K562 treated with DMSO at 1 percent for 12 hours (cell line): ENCODE measurements around the gene KRAS. TPM values are rescaled to one million over a fixed set of nuclear protein-coding genes. Genes with fewer than 3 reads are reported as not detected.

Source experiments
- total RNA-seq: library from RNA; unstranded; fragments of 300-600 nt; gene quantifications from 2 replicates; pipeline ENCODE4 v1.2.3, GENCODE V29; 2022; ENCODE audit not compliant: insufficient read depth

KRAS gene
- total RNA-seq: 3.8 and 11.7 TPM in 2 replicates

DNA sequence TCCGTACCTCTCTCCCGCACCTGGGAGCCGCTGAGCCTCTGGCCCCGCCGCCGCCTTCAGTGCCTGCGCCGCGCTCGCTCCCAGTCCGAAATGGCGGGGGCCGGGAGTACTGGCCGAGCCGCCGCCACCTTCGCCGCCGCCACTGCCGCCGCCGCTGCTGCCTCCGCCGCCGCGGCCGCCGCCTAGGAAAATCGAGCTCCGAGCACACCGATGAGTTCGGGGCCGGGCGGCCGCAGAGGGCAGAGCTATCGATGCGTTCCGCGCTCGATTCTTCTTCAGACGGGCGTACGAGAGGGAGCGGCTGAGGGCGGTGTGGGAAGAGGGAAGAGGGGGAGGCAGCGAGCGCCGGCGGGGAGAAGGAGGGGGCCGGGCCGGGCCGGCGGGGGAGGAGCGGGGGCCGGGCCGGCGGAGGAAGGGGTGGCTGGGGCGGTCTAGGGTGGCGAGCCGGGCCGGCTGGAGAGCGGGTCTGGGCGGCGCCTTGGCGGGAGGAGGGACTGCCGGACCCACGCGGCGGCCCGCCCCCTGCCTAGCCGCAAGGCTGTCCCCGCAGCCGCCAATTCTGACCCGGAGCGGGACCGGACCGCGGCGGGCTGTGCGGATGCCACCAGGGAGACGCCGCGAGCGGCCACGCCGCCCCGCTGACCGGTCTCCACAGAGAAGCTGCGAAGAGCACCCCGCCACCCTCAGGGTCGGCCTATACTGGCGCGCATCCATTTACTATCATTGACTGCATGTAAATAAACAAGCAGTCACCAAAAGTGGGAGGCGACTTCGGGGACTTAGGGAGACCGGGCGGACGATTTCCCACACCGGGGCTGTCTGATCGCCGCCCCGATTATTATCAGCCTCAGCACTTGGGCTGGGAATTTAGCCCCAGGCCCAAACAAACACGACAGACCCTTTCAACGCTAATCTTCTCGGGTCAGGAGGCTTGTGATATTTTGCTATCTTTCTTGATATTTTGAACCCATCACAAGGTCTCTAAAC, at the start of gene KRAS:
Gene KRAS, minus strand, starts transcription at position 186 of the 987 bp plus-strand sequence.

DNA sequence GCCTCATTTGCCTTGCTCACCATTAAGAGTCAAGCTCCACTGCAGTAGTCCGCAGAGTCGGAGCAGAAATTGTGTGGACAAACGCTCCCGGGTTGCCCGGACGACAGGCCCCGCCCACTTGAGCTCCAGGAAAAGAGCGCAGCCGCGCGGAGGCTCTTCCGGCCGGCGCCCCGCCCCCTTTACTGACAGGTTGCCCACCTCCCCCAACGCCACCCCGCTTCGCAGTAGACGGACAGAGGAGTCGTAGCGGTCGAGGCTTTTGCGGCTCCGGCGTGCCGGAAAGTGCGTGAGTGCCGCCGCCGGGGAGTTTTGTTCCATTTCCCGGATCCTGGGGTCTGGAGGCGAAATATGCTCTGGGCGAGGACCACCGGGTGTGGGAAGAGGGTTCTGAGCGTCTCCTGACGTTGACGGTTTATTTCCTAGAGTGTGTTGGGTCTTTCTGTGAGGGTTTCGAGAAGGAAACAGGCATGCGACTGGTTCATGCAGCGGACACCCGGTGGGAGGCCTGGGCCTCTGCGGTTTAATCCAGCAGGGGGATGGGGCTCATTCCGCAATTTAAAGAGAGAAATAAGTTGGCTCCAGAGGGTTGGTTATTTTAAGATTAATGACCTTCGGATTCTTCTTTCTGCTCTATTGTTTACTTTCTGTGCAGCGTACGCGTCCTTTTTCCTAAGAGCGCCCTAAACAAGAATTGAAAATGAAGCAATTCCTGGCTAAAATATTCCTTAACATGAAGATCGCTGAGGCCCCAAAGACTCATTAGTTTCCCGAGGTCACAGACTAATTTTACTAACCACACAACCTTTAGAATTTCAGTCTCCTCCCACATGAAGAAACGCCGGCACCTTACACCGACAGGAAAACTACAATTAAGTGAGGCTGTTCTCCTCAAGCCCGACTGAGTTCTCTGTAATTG, 55.4 kb downstream of the KRAS start, which contains the start of the genes DNAI7 and ETFRF1:
Gene DNAI7, minus strand, starts transcription at position 105 of the 916 bp plus-strand sequence. Its CDS starts 82 bp downstream, at position 23.
Gene ETFRF1, plus strand, starts transcription at position 182 of the 916 bp plus-strand sequence. CDS start 8,720 bp downstream, outside the sequence.

Other genes starting within 250 kb of the KRAS start
- not detected in 2 replicates for gene DNAI7, start 55.8 kb downstream of the KRAS start, total RNA-seq
- 11.4 and 24.3 TPM in 2 replicates for gene ETFRF1, start 55.7 kb downstream of the KRAS start, total RNA-seq